Endometrial microvascular endothelial cells (primary cell): ENCODE data around the gene IPO13. TPM values are rescaled to one million over a fixed set of nuclear protein-coding genes. Genes with fewer than 3 reads are reported as not detected.

Experiments used
- in situ Hi-C: cut with HindIII; loops from 2 replicates; pipeline ENCODE4 v1.10.0; 2017; ENCODE audit warnings: low sequenced_read_pairs, low pct_unique_long_range_greater_than_20kb; ENCODE audit errors: inconsistent ontology term
- total RNA-seq: library from RNA; depleted of rRNA; stranded (reverse); fragments of >200 nt; gene quantifications from one replicate; pipeline ENCODE4 v1.2.3, GENCODE V29; 2015; ENCODE audit errors: inconsistent ontology term

The IPO13 gene
- total RNA-seq, 1 donor from 2014 or later = 23.5 TPM

DNA sequence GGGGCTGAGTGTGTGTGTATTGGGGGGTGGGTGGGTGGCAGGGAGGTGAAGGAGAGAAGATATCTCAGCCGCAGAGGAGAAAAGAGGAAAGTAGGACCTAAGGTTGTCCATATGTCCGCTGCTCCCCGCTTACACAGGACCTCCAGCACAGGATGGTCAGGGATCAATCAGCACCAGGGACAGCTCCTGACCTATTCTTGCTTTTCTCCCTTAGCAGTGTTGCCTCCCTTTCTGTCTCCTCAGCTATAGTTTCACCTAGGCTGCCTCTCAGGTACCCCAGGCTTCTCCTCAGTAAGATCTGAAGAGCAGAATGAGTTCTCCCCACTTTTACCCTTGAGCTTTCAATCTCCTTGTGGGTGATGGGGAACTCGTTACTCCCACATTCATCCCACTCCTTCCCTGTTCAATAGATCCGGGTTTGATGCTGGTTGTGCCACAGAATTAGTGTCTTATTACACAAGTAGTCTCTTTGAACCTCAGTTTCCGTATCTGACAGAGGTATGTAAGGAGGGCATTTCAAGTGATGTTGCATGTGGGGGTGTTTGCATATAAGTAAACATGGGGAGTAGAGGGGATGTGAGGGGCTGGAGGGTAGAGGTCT, 21.7 kb downstream of the IPO13 start:
- in situ Hi-C loops = no loop called here

DNA sequence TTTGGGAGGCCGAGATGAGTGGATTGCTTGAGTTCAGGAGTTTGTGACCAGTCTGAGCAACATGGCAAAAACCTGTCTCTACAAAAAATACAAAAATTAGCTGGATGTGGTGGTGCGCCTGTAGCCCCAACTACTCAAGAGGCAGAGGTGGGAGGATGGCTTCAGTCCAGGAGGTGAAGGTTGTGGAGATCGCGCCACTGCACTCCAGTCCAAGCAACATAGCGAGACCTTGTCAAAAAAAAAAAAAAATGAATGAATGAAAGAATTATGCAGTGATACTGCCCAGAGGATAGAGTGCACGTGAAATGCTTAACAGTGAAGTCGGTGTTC, 22.6 kb downstream of the IPO13 start:
- in situ Hi-C loops = no loop called here

DNA sequence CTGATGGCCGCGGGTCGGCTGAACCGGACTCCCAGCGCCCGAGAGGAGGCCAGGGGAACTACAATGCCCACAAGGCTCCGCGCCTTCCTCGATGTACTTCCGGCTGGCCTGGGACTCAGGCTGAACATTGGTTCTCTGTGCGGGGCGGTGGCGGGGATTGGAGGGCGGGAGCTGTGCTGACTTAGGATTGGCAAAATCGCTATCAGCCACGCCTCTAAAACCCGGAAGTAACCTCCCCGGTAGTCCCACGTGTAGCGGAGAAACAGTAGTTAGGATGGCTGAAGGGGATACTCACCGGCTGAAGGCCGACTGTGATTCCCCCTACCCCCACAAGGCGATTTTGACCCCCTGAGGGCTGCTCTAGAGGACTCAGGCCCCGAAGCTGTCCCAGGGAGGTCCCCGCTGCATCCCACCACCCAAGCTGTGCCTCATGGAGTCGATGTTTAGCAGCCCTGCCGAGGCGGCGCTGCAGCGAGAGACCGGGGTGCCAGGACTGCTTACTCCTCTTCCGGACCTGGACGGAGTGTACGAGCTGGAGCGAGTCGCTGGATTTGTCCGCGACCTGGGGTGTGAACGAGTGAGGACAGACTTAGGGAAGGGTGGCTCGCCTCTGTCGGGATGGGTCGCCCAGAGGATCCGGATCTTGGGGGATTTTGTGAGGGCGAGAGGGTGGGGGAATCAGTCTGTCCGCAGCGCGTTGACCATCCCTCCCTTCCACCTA, 23.2 kb downstream of the IPO13 start, which contains the start of gene DPH2:
Gene DPH2, plus strand, starts transcription at position 265 of the 721 bp plus-strand sequence. Its CDS starts 166 bp downstream, at position 431.
- in situ Hi-C loops = no loop called here

DNA sequence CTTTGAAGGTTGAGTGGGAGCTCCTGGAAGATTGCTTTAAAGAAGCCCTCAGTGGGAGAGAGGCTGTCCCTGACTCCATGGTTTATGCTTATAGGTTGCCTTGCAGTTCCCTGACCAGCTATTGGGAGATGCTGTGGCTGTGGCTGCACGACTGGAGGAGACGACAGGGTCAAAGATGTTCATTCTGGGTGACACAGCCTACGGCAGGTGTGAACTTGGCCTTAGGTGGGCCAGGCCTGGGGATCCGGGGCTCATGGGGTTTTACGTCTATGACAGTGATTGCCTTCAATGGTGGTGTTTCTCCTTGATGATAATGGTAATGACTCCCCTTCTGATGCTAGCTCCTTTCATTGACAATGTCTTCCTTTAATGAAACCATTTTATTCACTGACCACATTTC, 23.8 kb downstream of the IPO13 start:
- in situ Hi-C loops = no loop called here

DNA sequence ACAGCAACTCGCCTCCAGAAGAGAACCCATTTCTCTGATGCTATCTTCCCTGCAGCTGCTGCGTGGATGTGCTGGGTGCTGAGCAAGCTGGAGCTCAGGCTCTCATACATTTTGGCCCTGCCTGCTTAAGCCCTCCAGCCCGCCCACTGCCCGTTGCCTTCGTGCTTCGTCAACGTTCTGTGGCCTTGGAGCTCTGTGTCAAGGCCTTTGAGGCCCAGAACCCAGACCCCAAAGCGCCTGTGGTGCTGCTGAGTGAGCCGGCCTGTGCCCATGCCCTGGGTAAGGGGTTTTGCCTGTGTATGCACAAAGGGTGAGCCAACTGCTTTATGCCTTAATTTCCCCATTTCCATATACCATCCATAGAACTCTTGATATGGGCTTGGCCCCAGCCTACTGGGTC, 24.2 kb downstream of the IPO13 start:
- in situ Hi-C loops = no loop called here

DNA sequence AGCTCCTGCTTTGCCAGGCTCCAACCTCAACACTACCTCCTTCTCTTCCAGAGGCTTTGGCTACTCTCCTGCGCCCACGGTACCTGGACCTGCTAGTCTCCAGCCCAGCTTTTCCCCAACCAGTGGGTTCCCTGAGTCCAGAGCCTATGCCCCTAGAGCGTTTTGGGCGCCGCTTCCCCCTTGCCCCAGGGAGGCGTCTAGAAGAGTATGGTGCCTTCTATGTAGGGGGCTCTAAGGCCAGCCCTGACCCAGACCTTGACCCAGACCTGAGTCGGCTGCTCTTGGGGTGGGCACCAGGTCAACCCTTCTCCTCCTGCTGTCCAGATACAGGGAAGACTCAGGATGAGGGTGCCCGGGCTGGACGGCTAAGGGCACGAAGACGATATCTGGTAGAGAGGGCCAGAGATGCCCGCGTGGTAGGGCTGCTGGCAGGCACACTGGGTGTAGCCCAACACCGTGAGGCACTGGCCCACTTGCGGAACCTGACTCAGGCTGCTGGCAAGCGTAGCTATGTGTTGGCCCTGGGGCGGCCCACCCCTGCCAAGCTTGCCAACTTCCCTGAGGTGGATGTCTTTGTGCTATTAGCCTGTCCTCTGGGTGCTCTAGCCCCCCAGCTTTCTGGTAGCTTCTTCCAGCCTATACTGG, 24.7 kb downstream of the IPO13 start:
- in situ Hi-C loops = no loop called here

DNA sequence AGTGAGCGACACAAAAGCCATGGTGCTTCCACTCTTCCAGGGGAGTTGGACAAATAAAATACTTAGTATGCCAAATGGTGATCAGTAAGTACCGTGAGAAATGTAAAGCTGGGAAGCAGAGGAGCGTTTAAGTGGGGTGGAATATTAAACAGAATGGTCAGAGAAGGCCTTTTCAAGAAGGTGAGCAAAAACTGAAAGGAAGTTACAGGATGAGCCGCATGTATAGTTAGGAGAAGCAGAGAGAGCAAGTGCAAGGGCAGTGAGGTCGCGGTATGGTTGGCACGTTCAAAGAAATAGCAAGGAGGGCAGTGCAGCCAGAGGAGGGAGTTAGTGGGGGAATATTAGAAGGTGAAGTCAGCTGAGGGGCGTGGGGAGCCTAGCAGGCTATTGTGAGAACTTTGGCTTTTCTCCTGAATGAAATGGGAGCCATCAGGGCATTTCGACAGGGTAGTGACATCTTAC, 27.3 kb downstream of the IPO13 start:
- in situ Hi-C loops = no loop called here

DNA sequence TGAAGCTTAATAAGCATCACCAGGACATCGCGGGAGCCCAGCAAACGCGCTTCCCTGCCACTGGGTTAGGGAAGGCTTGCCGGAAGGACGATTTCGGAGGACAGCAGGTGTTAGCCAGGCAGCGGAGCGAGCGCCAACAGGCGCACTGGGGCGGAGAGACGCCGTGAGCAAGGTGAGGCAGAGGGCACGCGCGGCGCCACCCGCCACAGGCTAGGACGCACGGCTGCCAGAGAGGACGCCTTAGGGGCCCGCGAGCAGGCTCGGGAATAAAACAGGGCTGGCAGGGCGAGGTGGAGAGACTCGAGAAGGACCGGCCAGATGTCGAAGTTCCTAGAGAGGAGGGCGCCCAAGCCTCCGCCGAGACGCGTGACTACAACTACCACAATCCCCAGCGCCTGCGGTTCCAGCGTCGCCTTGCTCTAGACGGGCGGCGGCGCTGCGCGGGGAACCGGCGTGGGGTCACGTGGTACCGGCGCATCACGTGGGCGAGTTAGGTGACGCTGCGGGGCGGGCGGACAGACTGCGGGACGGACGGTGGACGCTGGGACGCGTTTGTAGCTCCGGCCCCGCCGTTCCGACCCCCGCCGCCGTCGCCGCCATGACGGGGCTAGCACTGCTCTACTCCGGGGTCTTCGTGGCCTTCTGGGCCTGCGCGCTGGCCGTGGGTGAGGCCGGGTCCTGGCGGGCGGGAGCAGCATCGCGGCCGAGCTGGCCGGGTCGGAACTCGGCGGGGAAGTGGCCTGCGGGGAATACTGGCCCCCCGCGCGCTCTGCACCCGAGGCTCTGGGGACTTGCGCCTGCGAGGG, 27.9 kb downstream of the IPO13 start, which contains the start of gene ATP6V0B:
Gene ATP6V0B, plus strand, starts transcription at position 518 of the 806 bp plus-strand sequence. Its CDS starts 81 bp downstream, at position 599.
- in situ Hi-C loops = no loop called here

DNA sequence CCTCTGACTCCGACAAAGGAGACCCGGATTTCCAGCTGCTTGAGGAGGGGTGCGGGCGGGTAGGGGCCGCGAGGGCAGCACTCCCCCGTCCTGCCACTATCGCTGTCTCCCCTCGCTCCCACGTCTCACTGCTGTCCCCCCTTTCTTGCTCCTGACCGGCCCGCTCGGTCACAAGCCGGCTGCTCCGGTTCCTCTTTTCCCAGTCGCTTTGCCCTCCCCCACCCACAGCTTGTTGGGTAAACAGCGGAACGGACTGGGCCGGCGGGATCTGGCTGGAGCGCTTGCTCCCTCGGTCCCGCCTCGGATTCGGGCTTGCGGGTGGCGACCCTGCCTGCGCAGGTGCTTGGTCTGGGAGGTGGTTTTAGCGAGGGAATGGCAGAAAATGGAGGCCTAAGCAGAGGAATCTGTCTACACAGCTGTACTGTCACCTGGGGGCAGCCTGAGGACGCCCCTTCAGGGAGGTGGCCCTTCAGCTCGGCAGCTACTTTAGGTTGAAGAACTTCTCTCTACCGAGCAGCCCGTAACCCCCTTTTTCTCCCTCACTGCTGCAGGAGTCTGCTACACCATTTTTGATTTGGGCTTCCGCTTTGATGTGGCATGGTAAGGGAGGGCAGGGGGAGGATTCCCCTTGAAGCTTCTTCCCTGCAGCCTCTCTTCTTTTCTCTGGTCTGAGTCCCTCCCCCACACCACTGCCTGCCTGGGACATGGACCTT, 28.7 kb downstream of the IPO13 start:
- in situ Hi-C loops = no loop called here

DNA sequence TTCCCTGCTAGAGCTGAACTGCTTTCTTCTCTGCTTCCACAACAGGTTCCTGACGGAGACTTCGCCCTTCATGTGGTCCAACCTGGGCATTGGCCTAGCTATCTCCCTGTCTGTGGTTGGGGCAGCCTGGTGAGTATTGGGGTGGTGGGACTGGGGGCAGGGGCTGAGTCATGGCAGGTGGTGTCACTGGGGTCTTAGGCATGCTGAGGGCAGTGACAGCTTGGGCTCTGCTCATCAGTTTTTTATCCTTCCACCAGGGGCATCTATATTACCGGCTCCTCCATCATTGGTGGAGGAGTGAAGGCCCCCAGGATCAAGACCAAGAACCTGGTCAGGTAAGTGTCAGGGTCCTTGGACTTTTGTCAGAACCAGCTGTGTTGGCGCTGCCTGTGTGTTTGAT, 29.3 kb downstream of the IPO13 start:
- in situ Hi-C loops = no loop called here

DNA sequence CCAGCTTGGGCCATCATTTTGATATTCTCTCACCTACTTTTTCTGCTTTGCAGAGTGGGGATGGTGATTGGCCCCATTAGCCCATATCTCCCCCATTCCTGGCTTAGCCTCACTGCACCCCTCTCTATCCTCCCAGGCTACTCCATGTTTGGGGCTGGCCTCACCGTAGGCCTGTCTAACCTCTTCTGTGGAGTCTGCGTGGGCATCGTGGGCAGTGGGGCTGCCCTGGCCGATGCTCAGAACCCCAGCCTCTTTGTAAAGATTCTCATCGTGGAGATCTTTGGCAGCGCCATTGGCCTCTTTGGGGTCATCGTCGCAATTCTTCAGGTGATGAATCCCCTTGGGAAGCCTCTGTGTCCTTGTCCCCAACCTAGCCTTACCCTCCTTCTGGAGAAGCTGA, 30.1 kb downstream of the IPO13 start:
- in situ Hi-C loops = no loop called here

DNA sequence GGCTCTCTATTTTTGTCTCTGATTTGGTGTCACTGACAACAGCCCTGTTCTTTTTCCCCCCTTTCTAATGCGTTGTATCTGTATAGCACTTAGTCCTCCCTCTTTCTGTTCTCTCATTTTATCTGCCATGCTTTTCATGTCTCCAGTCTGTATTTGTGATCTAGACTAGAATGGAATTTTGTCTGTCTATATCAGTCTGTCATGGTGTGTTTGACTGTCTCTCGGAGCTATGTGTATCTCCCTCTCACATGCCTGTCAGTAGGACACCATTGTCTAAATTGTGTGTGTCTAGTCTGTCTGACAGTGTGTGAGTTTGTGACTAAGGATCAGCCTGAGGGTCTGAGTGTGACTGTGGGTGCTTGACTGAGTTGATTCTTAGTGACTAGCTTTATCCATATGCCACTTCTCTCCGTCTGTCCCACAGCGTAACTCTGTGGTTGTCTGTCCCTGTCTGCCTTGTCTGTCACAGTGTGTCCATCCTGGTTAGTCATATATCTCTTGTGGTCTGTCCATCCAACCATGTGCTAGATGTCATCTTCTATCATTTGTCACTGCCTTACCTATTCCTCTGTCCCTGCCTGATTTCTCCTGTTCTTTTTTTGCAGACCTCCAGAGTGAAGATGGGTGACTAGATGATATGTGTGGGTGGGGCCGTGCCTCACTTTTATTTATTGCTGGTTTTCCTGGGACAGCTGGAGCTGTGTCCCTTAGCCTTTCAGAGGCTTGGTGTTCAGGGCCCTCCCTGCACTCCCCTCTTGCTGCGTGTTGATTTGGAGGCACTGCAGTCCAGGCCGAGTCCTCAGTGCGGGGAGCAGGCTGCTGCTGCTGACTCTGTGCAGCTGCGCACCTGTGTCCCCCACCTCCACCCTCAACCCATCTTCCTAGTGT, 30.9 kb downstream of the IPO13 start:
- in situ Hi-C loops = no loop called here

DNA sequence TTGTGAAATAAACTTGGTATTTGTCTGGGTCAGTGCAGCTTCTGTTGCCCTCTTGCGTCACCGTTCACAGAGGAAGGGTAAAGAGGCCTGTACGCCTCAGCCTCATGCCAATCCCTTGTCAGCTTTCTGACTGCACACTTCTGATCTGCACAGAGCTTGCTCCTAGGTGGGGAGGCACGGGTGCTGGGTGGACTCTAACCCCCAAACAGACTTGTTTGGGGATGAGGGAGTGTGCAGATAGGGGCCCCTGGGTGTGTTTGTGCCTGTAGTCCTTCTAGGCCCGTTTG, 31.5 kb downstream of the IPO13 start:
- in situ Hi-C loops = no loop called here

DNA sequence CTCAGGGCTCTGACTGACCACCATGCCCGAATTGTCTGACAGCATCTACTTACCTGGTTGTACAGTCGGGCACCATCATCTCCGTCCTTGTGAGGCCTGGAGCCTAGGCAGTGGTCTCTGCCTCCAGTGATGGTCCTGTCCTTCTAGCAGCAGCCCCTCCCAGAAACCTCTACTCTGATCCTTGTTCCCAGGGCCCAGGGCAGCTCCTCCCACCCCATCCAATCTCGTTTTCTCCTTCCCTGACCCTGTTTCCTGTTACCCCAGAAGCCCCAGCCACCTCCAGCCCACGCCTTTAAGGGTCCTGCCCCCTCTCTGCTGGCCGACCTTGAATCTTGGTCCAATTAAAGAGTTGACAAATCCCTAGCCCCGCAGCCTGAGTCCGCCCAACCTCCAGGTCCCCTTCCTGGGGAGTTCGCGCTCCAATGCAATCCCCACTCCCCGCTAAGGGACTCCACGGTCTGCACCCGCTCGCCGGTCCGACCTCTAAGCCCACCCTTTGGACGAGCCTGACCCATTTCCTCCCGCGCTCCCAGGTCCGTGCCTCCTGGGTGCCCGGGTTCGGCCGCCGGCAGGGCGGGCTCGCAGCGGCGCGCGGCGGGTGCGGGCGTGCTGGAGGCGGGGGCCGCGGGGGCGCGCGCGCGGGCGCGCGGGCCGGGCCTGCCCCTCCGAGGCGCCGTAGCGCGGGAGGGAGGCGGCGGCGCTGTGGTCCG, 32.0 kb downstream of the IPO13 start, which contains the start of gene B4GALT2:
Gene B4GALT2, plus strand, starts transcription at position 660 of the 710 bp plus-strand sequence. CDS start 1,951 bp downstream, outside the sequence.
- in situ Hi-C loops = no loop called here

DNA sequence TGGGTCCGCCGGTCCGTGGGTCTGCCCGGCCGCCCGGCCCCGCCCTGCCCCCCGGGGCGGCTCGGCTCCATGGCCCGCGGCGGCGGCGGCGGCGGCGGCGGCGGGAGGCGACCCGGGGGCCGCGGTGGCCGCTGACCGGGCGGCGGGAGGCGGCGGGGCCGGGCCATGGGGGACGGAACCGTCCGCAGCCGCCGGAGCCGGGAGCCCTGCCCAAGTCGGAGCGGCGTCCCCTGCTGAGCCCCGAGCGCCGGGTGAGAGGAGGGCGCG, 32.4 kb downstream of the IPO13 start:
- in situ Hi-C loops = no loop called here

DNA sequence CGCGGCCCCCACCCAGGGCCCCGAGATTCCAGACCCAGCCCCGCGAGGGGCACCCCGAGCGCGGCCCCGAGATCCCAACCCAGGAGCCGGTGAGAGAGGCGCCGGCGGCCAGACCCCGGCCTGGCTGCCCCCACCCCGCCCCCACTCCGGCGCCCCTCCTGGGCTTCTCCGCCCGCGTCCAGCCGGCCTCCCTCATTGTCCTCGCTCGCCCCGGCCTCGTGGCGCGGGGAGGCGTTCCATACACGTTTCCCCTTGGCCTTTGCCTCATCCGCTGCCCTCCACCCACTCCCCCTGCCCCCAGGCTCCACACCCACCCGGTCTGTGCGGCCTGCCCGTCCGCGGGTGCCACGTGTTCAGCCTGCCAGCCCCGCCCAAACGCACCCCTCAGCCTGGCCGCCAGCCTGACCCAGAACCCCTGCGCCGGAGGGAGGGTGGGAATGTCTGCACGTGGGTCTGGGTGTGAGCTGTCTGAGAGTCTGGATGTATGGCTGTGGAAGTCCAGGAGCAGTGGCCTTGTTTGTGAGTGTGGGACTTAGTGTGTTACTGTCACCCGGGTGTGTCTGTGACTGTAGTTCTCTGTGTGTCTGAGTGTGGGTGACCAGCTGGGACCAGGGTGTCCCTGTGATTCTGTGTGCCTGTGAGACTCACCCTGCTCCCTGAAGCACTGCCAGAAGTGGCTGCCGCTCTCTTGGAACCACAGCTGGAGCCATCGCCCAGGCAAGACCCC, 32.9 kb downstream of the IPO13 start:
- in situ Hi-C loops = no loop called here
